Thymus (tissue), 11 donors: Measurements from ENCODE around the gene RNF183. TPM values are rescaled to one million over a fixed set of nuclear protein-coding genes. Genes with fewer than 3 reads are reported as not detected.

Experiments
- DNase-seq, 9 donors: peaks; one replicate each; pipeline ENCODE4 v3.0.0-alpha.2; 2013; ENCODE audit warnings: low spot score in 9 of 9, low read depth in 6 of 9, missing footprints in 1 of 9
- H3K27ac ChIP-seq, 2 donors: one replicate each; pipeline ENCODE4 v1.5.1; 2013; ENCODE audit warnings: control low read depth in 1 of 2, low read depth in 1 of 2, low read length in 1 of 2, mild to moderate bottlenecking in 1 of 2, moderate library complexity in 1 of 2
- H3K27me3 ChIP-seq, 2 donors: one replicate each; pipeline ENCODE4 v1.5.1; 2013; ENCODE audit warnings: low read length in 1 of 2; ENCODE audit not compliant: control insufficient read depth in 2 of 2, insufficient read depth in 1 of 2
- H3K36me3 ChIP-seq, 2 donors: one replicate each; pipeline ENCODE4 v1.5.1; 2013; ENCODE audit warnings: low read length in 1 of 2, mild to moderate bottlenecking in 1 of 2, moderate library complexity in 1 of 2; ENCODE audit not compliant: control insufficient read depth in 2 of 2, insufficient read depth in 2 of 2
- H3K4me1 ChIP-seq, 2 donors: one replicate each; pipeline ENCODE4 v1.5.1; 2013; ENCODE audit warnings: low read length in 2 of 2; ENCODE audit not compliant: control insufficient read depth in 2 of 2, insufficient read depth in 2 of 2
- H3K4me3 ChIP-seq, 2 donors: one replicate each; pipeline ENCODE4 v1.5.1; 2013; ENCODE audit warnings: low read length in 2 of 2, control low read depth in 1 of 2, mild to moderate bottlenecking in 1 of 2
- H3K9me3 ChIP-seq, 2 donors: one replicate each; pipeline ENCODE4 v1.5.1; 2013; ENCODE audit warnings: low read length in 1 of 2, mild to moderate bottlenecking in 1 of 2; ENCODE audit not compliant: control insufficient read depth in 2 of 2, insufficient read depth in 1 of 2
- WGBS: extraction: QIAGEN DNeasy Blood & Tissue Kit; methylation state at CpG from one replicate; pipeline ENCODE4 v1.1.7; 2013; 5-methylcytosine and 5-hydroxymethylcytosine counted together
- polyA plus RNA-seq: library from polyadenylated mRNA; stranded (reverse); fragments of 200-250 nt; gene quantifications from one replicate; pipeline ENCODE4 v1.2.3, GENCODE V29; 2013
- total RNA-seq: library from RNA; stranded (reverse); fragments of 120-200 nt; gene quantifications from one replicate; pipeline ENCODE4 v1.2.4, GENCODE V29; 2013
- donor health status: healthy.

Gene RNF183
- total and polyA plus RNA-seq, 2 donors, result 0.24 to 0.46 TPM

DNA sequence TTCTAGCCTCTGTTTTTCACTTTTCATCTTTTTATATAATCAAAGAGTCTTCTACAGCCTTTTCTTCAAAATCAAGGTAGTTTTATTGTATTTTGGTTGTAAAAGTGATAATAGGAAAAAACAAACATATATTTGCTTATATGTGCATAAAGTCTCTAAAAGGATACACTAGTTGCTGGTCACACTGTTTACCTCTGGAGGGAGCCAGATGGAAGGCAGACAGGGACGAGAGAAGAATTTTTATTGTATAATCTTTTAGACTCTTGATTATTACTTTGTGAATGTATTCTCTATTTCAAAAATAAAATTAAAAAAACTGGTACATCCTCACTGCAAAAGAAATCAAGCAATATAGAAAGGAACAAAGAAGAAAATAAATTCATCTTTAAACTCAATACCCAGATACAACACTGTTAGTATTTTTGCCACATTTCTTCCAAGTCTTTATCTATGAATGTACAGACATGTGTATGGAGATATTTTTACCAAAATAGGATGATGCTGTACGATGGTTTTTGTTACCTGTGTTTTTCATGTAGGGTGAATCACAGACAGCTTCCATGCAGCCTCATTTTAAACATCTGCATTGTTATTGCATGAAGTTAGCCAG lies 6.1 kb upstream of the RNF183 start:
- Histone ChIP-seq H3K27me3 (no peaks in the 10 kb centered on the region), H3K36me3 (no peaks in the 10 kb centered on the region), H3K27ac (no peak overlapping the region), H3K9me3 (no peaks in the 10 kb centered on the region), H3K4me3 (no peak overlapping the region), H3K4me1 (no peaks in the 10 kb centered on the region)
- 14% methylated on average over 2 of the region's 2 CpGs for WGBS
- DNase-seq, result peak in 5 of 9 donors; percentile 3 to 46 (median 22)

DNA sequence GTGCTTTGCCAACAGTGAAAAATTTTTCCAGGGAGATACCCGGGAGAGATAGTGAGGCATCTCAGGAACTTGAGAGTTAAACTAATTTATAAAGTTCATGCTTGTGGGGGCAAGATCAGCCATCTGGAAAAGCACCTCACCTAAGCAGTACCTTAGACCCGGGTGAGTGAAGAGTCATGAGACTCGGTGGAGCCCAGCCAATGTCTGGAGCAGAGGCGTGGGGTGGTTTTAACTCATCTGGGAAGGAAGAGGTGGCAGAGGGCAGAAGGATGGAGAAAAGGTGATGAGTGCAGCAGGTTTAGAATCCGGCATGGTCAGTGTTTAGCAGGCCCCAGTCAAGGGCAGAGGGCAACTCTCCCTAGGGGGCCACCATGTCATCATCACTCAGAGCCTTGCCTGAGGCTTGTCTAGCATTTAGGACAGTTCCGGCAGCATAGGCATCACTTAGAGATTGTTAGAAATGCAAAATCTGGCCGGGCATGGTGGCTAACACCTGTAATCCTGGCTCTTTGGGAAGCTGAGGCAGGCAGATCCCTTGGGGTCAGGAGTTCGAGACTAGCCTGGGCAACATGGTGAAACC lies 4.3 kb upstream of the RNF183 start:
- Histone ChIP-seq H3K27me3 (no peaks in the 10 kb centered on the region), H3K27ac (no peak overlapping the region), H3K4me3 (no peak overlapping the region), H3K36me3 (no peaks in the 10 kb centered on the region), H3K9me3 (no peaks in the 10 kb centered on the region), H3K4me1 (no peaks in the 10 kb centered on the region)
- no peak for DNase-seq
- 88% methylated on average over 8 of the region's 8 CpGs for WGBS

DNA sequence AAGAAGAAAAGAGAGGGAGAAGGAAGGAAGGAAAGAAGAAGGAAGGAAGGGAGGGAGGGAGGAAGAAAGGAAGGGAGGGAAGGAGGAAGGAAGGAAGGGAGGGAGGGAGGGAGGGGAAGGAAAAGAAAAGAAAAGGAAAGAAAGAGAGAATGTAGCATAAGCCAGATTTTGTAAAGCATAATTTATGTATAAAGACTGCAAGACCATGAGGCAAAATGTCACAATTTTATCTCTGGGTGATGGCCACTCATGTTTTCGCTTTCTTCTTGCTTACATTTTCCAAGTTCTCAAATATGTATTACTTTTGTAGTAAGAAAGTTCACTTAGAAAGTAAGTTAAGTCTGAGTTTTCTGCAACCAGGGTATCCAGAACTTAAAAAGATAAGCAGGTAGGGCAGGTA lies 3.4 kb upstream of the RNF183 start:
- no peak overlapping the region for H3K27ac ChIP-seq
- H3K27me3 ChIP-seq, result no peaks in the 10 kb centered on the region
- no peaks in the 10 kb centered on the region for H3K36me3 ChIP-seq
- WGBS, result 100% methylated on average over 1 of the region's 1 CpG
- DNase-seq, result no peak
- H3K4me3 ChIP-seq, result no peak overlapping the region
- H3K9me3 ChIP-seq, result no peaks in the 10 kb centered on the region
- H3K4me1 ChIP-seq, result no peaks in the 10 kb centered on the region

DNA sequence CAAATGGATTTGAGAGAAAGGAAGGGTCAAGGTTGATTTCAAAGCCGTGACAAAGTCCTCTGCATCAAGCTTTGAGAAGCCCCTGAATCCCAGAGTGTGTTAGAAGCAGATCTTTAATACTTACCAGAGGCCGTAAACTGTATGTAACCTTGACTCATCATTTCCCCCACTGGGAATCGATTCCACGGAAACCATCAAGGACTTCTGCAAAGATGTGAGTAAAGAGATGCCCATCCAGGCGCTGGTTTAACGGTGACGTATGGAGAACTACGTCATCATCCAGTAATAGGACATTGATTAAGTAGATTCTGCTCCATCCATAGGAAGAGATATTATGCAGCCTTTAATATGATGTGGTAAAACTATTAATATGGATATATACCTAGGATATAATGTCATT lies 1.6 kb downstream of the RNF183 start:
- no peak overlapping the region for H3K27ac ChIP-seq
- H3K27me3 ChIP-seq, result no peaks in the 10 kb centered on the region
- 96% methylated on average over 8 of the region's 8 CpGs for WGBS
- DNase-seq, result no peak
- H3K9me3 ChIP-seq, result no peaks in the 10 kb centered on the region
- H3K4me1 ChIP-seq, result no peaks in the 10 kb centered on the region
- H3K36me3 ChIP-seq, result no peaks in the 10 kb centered on the region
- no peak overlapping the region for H3K4me3 ChIP-seq

DNA sequence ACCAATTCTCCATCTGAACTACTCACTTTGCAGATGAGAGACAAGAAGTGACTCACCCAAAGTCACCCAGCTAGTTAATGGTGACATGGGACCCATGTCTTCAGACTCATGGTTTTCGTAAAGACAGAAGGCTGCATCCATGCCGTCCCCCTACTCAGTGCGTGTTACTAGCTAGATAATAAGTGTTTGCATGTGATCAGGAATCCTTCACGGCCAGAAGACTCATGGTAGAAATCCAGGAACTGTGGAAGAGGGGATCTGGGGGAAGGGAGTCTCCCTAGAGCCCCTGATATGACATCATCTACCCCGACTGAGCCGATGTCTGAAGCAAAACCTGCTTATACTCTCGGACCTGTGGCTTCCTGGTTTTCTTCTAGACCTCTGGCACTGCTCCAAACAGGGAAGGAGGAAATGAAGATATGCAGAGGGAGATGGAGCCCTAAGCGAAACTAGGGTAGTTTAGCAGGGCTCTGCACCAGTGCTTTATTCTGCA lies 3.3 kb downstream of the RNF183 start:
- Histone ChIP-seq H3K27me3 (no peaks in the 10 kb centered on the region), H3K27ac (no peak overlapping the region), H3K36me3 (peaks cover 0 to 2% of the 10 kb centered on the region in 2 donors), H3K9me3 (no peaks in the 10 kb centered on the region), H3K4me1 (no peaks in the 10 kb centered on the region), H3K4me3 (no peak overlapping the region)
- peak in 1 of 9 donors; percentile 8 for DNase-seq
- WGBS, result 52% methylated on average over 8 of the region's 8 CpGs

DNA sequence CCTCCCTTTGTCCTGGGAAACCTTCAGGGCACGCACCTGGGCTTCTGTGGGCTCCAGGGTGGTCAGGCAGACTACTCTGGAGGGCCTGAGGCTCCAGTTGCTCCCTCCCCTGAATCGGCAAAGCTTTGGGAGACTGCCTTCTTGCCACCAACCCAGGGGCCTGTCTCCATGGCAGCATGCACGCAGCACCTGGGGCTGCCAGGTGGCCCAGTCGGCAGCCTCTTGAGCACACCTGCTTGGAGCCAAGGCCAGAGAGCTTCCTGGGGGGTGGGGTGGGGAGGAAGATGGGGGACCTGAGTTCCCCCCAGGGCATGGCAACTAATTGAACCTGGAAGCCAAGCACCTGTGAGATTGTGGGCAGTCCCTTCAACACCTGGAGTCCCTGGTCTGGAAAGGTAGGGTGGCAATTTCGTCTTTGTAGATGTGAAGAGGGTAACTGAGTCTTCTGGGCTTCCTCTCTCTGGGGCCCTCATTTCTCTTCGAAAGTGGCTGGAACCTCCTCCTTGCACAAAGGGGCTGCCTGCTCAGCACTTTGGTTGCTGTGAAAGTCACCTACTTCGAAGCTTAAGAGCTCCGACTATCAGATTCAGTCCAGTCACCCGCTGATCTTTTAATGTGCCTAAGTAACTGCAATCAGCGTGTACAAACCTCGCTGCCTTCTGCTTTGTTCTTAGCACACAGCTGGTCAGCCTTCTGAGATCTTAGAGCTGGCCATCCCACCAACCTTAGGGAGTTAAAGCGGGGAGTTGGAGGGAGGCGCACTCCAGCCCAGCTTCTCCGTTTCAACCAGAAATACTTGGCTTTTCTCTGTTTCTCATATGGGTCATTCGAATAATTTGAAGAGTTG lies 4.0 kb downstream of the RNF183 start:
- Histone ChIP-seq H3K27me3 (no peaks in the 10 kb centered on the region), H3K4me3 (no peak overlapping the region), H3K9me3 (no peaks in the 10 kb centered on the region), H3K4me1 (no peaks in the 10 kb centered on the region), H3K27ac (no peak overlapping the region), H3K36me3 (peaks cover 0 to 4% of the 10 kb centered on the region in 2 donors)
- DNase-seq, result no peak
- 93% methylated on average over 15 of the region's 15 CpGs for WGBS

DNA sequence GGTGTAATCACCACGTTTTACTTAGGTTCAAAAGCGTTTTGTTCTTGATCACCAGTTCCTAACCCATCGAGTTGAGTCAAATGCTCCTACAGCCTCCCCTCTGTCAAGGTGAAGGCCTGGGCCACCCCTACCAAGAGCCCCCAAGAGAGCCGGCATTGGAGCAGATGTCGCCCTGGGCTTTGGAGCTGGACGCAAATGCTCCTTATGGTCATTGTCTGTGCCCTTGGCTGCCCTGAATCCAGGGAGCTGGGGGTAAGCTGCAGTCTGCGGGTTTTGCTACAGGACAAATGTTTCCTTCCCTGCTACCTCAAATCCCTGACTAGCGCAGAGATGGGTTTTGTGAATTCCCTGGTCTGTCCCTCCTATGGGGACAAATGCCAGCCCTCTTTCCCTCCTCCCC lies 4.9 kb downstream of the RNF183 start:
- Histone ChIP-seq H3K36me3 (peaks cover 1 to 6% of the 10 kb centered on the region in 2 donors), H3K27me3 (no peaks in the 10 kb centered on the region), H3K4me3 (no peak overlapping the region), H3K9me3 (no peaks in the 10 kb centered on the region), H3K27ac (no peak overlapping the region), H3K4me1 (no peaks in the 10 kb centered on the region)
- 98% methylated on average over 8 of the region's 8 CpGs for WGBS
- DNase-seq, result no peak

DNA sequence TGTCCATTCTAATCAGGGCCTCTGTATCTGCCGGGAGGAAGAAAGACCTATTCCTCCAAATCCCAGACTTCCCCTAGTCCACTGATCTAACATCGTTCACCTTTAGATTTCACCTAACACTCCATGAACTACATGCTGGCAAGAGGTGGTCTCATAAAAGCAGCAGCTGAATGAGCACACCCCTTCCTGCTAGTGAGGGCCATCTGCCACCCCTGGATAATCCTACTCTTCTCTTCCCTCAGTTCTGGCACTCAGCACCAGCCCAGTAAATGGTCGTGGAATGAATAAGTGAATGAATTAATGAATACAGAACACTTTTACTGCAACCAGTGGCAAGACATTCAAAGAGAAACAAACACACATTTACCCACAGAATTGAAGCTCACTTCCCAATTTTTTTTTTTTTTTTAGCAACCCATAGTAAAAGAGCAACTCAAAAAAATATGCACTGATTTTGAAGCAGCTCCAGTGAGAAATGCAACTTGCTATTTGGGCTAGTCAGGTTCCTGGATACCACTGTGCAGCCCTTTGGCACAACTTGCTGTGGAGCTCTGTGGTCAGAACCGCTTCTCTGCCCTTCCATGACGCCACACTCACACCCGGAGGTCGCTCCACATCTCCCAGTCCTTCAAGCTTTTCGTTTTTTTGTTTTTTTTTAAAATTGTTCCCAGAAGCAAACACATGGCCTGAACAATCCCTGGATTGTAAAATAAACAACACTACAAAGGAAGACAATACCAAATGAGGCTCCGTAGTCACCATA lies 6.2 kb downstream of the RNF183 start:
- no peak for DNase-seq
- Histone ChIP-seq H3K9me3 (no peaks in the 10 kb centered on the region), H3K36me3 (peaks cover 10 to 19% of the 10 kb centered on the region in 2 donors), H3K4me1 (no peaks in the 10 kb centered on the region), H3K27me3 (no peaks in the 10 kb centered on the region), H3K4me3 (no peak overlapping the region), H3K27ac (no peak overlapping the region)
- WGBS, result 91% methylated on average over 9 of the region's 9 CpGs
